H9 (cell line): ENCODE results near the gene APOL6. TPM values are rescaled to one million over a fixed set of nuclear protein-coding genes. Genes with fewer than 3 reads are reported as not detected.

Experiments
- DNase-seq: peaks from one replicate; pipeline ENCODE4 v3.0.0-alpha.2; 2017
- H2AFZ ChIP-seq: one replicate; pipeline ENCODE4 v1.6.1; 2013; ENCODE audit warnings: mild to moderate bottlenecking, low read length, control low read depth, moderate library complexity
- H2AK5ac ChIP-seq: 2 replicates; pipeline ENCODE4 v1.6.1; 2013; ENCODE audit warnings: low read length, control low read depth, mixed read lengths; ENCODE audit not compliant: insufficient read length
- H2BK120ac ChIP-seq: one replicate; pipeline ENCODE4 v1.6.1; 2013; ENCODE audit warnings: low read depth, mild to moderate bottlenecking, low read length, control low read depth, inconsistent platforms; ENCODE audit not compliant: poor library complexity, severe bottlenecking
- H2BK12ac ChIP-seq: 2 replicates; pipeline ENCODE4 v1.6.1; 2013; ENCODE audit warnings: low read length, control low read depth, mixed read lengths, low read depth; ENCODE audit not compliant: insufficient read length
- H2BK15ac ChIP-seq: 2 replicates; pipeline ENCODE4 v1.6.1; 2013; ENCODE audit warnings: low read depth, low read length, control low read depth
- H2BK20ac ChIP-seq: one replicate; pipeline ENCODE4 v1.6.1; 2013; ENCODE audit warnings: low read depth, mild to moderate bottlenecking, low read length, control low read depth, inconsistent platforms; ENCODE audit not compliant: poor library complexity, severe bottlenecking
- H2BK5ac ChIP-seq: 2 replicates; pipeline ENCODE4 v1.6.1; 2013; ENCODE audit warnings: low read length, control low read depth, mixed read lengths; ENCODE audit not compliant: insufficient read length
- H3K14ac ChIP-seq: 2 replicates; pipeline ENCODE4 v1.6.1; 2013; ENCODE audit warnings: low read length, control low read depth; ENCODE audit not compliant: insufficient read depth
- H3K18ac ChIP-seq: 2 replicates; pipeline ENCODE4 v1.6.1; 2013; ENCODE audit warnings: low read depth, mild to moderate bottlenecking, mixed read lengths, low read length, control low read depth; ENCODE audit not compliant: insufficient read length
- H3K23ac ChIP-seq: 2 replicates; pipeline ENCODE4 v1.6.1; 2013; ENCODE audit warnings: low read length, control low read depth, mixed read lengths, low read depth; ENCODE audit not compliant: insufficient read length
- H3K23me2 ChIP-seq: 2 replicates; pipeline ENCODE4 v1.6.1; 2013; ENCODE audit warnings: low read depth, mild to moderate bottlenecking, mixed read lengths, low read length, control low read depth; ENCODE audit not compliant: insufficient read length, poor library complexity, severe bottlenecking
- H3K27ac ChIP-seq: 2 replicates; pipeline ENCODE4 v1.5.1; 2013; ENCODE audit warnings: low read length, control low read depth, mixed read lengths, low read depth; ENCODE audit not compliant: insufficient read length
- H3K27me3 ChIP-seq: 2 replicates; pipeline ENCODE4 v1.6.1; 2013; ENCODE audit warnings: low read length, control low read depth, inconsistent platforms; ENCODE audit not compliant: insufficient read depth
- H3K4ac ChIP-seq: 2 replicates; pipeline ENCODE4 v1.6.1; 2013; ENCODE audit warnings: low read depth, mild to moderate bottlenecking, control low read depth, inconsistent platforms, low read length, moderate library complexity
- H3K4me1 ChIP-seq: 2 replicates; pipeline ENCODE4 v1.6.1; 2013; ENCODE audit warnings: low read length, control low read depth, inconsistent platforms; ENCODE audit not compliant: insufficient read depth
- H3K4me2 ChIP-seq: 2 replicates; pipeline ENCODE4 v1.6.1; 2013; ENCODE audit warnings: low read length, control low read depth, mixed read lengths; ENCODE audit not compliant: insufficient read length, insufficient read depth
- H3K56ac ChIP-seq: 2 replicates; pipeline ENCODE4 v1.6.1; 2013; ENCODE audit warnings: low read depth, mild to moderate bottlenecking, mixed read lengths, low read length, control low read depth; ENCODE audit not compliant: insufficient read length
- H3K79me1 ChIP-seq: 2 replicates; pipeline ENCODE4 v1.6.1; 2013; ENCODE audit warnings: low read depth, mild to moderate bottlenecking, moderate library complexity, low read length, control low read depth, inconsistent platforms; ENCODE audit not compliant: insufficient read depth, poor library complexity, severe bottlenecking
- H3K79me2 ChIP-seq: 2 replicates; pipeline ENCODE4 v1.6.1; 2013; ENCODE audit warnings: low read length, control low read depth, inconsistent platforms; ENCODE audit not compliant: insufficient read depth
- H3K9ac ChIP-seq: 2 replicates; pipeline ENCODE4 v1.6.1; 2013; ENCODE audit warnings: low read length, control low read depth, mixed read lengths; ENCODE audit not compliant: insufficient read length; ENCODE audit errors: extremely low read depth
- H3K9me3 ChIP-seq: one replicate; pipeline ENCODE4 v1.6.1; 2013; ENCODE audit warnings: low read depth, low read length, inconsistent platforms; ENCODE audit not compliant: control insufficient read depth
- H3T11ph ChIP-seq: one replicate; pipeline ENCODE4 v1.6.1; 2013; ENCODE audit warnings: mild to moderate bottlenecking, low read length, control low read depth, inconsistent platforms
- H4K20me1 ChIP-seq: one replicate; pipeline ENCODE4 v1.6.1; 2013; ENCODE audit not compliant: control insufficient read depth, insufficient read length, insufficient read depth
- H4K5ac ChIP-seq: 2 replicates; pipeline ENCODE4 v1.6.1; 2013; ENCODE audit warnings: low read depth, mild to moderate bottlenecking, mixed read lengths, low read length, control low read depth; ENCODE audit not compliant: insufficient read length
- H4K8ac ChIP-seq: replicated peaks from 2 replicates; pipeline ENCODE4 v1.6.1; 2013; ENCODE audit warnings: low read length, control low read depth, mixed read lengths, low read depth; ENCODE audit not compliant: insufficient read length
- H4K91ac ChIP-seq: 2 replicates; pipeline ENCODE4 v1.6.1; 2013; ENCODE audit warnings: low read depth, mild to moderate bottlenecking, moderate library complexity, mixed read lengths, low read length, control low read depth; ENCODE audit not compliant: insufficient read length
- H3K27ac Mint-ChIP-seq, 3 experiments: 2 replicates in 2 of 3; 3 replicates in 1 of 3; pipeline ENCODE4 v1.8.0; 2020 to 2021; ENCODE audit warnings: mixed read lengths in 3 of 3, mild to moderate bottlenecking in 1 of 3, moderate library complexity in 1 of 3
- H3K27me3 Mint-ChIP-seq: 2 replicates; pipeline ENCODE4 v1.8.0; 2021; ENCODE audit warnings: low read depth, mild to moderate bottlenecking, moderate library complexity, mixed read lengths
- H3K36me3 Mint-ChIP-seq, 3 experiments: 2 replicates in 2 of 3; 3 replicates in 1 of 3; pipeline ENCODE4 v1.8.0; 2020 to 2021; ENCODE audit warnings: low read depth in 3 of 3, mixed read lengths in 3 of 3; ENCODE audit not compliant: insufficient read depth in 1 of 3
- H3K4me1 Mint-ChIP-seq, 2 experiments: 2 replicates each; pipeline ENCODE4 v1.8.0; 2020; ENCODE audit warnings: mixed read lengths in 2 of 2
- H3K4me3 Mint-ChIP-seq, 2 experiments: 2 replicates in 1 of 2; 3 replicates in 1 of 2; pipeline ENCODE4 v1.8.0; 2020 to 2021; ENCODE audit warnings: mild to moderate bottlenecking in 2 of 2, mixed read lengths in 2 of 2, moderate library complexity in 1 of 2
- H3K9me3 Mint-ChIP-seq, 2 experiments: 2 replicates in 1 of 2; 3 replicates in 1 of 2; pipeline ENCODE4 v1.8.0; 2020; ENCODE audit warnings: mild to moderate bottlenecking in 2 of 2, mixed read lengths in 2 of 2, moderate library complexity in 1 of 2
- CTCF ChIP-seq: fragments of 200-600 bp; sonication (generic); conservative IDR thresholded peaks from 3 replicates; pipeline ENCODE4 v1.8.0; 2021; ENCODE audit warnings: antibody characterized with exemption, mild to moderate bottlenecking
- WGBS: extraction: QIAGEN DNeasy Blood & Tissue Kit; methylation state at CpG from one replicate; pipeline ENCODE4 v1.1.7; 2013; ENCODE audit warnings: missing lambda C conversion rate, low lambda C conversion rate, mixed read lengths; ENCODE audit not compliant: insufficient read length; ENCODE audit errors: extremely low coverage; 5-methylcytosine and 5-hydroxymethylcytosine counted together
- total RNA-seq: library from RNA; stranded (reverse); gene quantifications from 2 replicates; pipeline ENCODE4 v1.2.1, GENCODE V29; 2021

The APOL6 gene
- total RNA-seq, 1 experiment from 2014 or later, result 0.07 TPM

- WGBS, result no CpG with 5 or more reads among the region's 9 CpGs
- Histone ChIP-seq H3K9me3 (no peaks in the 10 kb centered on the region), H3K4me1 (no peaks in the 10 kb centered on the region; the same call in 1 of the 2 replicates), H3K56ac (no peak overlapping the region), H3K23ac (no peak overlapping the region), H3K4ac (no peak overlapping the region), H3K27ac (no peak overlapping the region), H3K23me2 (peaks cover 8% of the 10 kb centered on the region), H3T11ph (no peak overlapping the region), H3K9ac (no peak overlapping the region), H3K14ac (no peak overlapping the region), H4K91ac (no peak overlapping the region), H2BK15ac (no peak overlapping the region), H2AK5ac (no peak overlapping the region), H2BK120ac (no peak overlapping the region), H2BK5ac (no peak overlapping the region), H4K20me1 (no peaks in the 10 kb centered on the region), H4K8ac (no peak overlapping the region), H3K18ac (no peak overlapping the region), H2AFZ (no peak overlapping the region), H2BK20ac (no peak overlapping the region), H3K79me1 (no peaks in the 10 kb centered on the region), H4K5ac (no peak overlapping the region), H3K79me2 (no peaks in the 10 kb centered on the region), H3K4me2 (no peak overlapping the region), H2BK12ac (no peak overlapping the region), H3K27me3 (no peaks in the 10 kb centered on the region)
- peaks cover 3 to 8% of the 10 kb centered on the region in 2 experiments; a peak in 3 of 5 replicates for H3K9me3 Mint-ChIP-seq
- H3K4me3 Mint-ChIP-seq, result no peak overlapping the region
- H3K27ac Mint-ChIP-seq, result no peak overlapping the region
- peaks cover 33 to 38% of the 10 kb centered on the region in 2 experiments for H3K4me1 Mint-ChIP-seq
- DNase-seq, result no peak
- H3K27me3 Mint-ChIP-seq, result peaks cover 3% of the 10 kb centered on the region
- TF ChIP-seq CTCF, result no peak
- peaks cover 0 to 3% (median 0%) of the 10 kb centered on the region in 3 experiments; a peak in 2 of 7 replicates for H3K36me3 Mint-ChIP-seq
Measured at GRCh38 chr22:35630891-35631290, 17.4 kb upstream of the APOL6 start.
